ENCODE data around the gene EFS. TPM values are rescaled to one million over a fixed set of nuclear protein-coding genes. Genes with fewer than 3 reads are reported as not detected.

EFS gene
- total RNA-seq, 3 donors from 2014 or later = 15.7 to 24.6 (median 18.0) TPM

DNA sequence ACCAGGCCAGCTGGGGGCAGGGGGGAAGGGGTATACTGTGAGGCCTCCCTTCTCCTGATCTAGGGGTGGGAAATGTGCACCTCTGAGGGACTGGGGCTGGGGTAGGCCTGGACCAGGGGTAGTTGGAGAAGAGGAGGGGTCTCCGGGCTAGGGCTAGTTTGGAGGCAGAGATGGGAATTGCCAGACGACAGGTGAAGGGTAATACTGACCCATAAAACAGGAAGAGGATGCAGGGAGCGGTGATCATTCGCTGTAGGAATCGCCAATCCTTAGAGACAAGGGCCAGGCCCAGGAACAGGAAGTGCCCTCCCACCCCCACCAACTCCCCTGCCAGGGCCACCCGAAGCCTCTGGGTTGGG, 16.7 kb downstream of the EFS start:
- no peaks in the 10 kb centered on the region for H3K9me3 ChIP-seq
- TF ChIP-seq, protein P1, sequence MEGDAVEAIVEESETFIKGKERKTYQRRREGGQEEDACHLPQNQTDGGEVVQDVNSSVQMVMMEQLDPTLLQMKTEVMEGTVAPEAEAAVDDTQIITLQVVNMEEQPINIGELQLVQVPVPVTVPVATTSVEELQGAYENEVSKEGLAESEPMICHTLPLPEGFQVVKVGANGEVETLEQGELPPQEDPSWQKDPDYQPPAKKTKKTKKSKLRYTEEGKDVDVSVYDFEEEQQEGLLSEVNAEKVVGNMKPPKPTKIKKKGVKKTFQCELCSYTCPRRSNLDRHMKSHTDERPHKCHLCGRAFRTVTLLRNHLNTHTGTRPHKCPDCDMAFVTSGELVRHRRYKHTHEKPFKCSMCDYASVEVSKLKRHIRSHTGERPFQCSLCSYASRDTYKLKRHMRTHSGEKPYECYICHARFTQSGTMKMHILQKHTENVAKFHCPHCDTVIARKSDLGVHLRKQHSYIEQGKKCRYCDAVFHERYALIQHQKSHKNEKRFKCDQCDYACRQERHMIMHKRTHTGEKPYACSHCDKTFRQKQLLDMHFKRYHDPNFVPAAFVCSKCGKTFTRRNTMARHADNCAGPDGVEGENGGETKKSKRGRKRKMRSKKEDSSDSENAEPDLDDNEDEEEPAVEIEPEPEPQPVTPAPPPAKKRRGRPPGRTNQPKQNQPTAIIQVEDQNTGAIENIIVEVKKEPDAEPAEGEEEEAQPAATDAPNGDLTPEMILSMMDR (IDR thresholded peaks at IDR 0.05) = no peak
- no peak for TF ChIP-seq POLR2A (IDR thresholded peaks at IDR 0.05)
- TF ChIP-seq POLR2AphosphoS5 (IDR thresholded peaks at IDR 0.05) = no peak
- H3K4me3 ChIP-seq = no peak overlapping the region
- intact Hi-C loops (cut with DNase I; ENCODE audit: low total_unique reads) = no loop called here
- no peaks in the 10 kb centered on the region for H3K4me1 ChIP-seq
- no peaks in the 10 kb centered on the region for H3K36me3 ChIP-seq
- H3K27ac ChIP-seq = no peak overlapping the region
- DNase-seq (ENCODE audit: low spot score in 2 of 2) = no peak
- no peaks in the 10 kb centered on the region for H3K27me3 ChIP-seq

DNA sequence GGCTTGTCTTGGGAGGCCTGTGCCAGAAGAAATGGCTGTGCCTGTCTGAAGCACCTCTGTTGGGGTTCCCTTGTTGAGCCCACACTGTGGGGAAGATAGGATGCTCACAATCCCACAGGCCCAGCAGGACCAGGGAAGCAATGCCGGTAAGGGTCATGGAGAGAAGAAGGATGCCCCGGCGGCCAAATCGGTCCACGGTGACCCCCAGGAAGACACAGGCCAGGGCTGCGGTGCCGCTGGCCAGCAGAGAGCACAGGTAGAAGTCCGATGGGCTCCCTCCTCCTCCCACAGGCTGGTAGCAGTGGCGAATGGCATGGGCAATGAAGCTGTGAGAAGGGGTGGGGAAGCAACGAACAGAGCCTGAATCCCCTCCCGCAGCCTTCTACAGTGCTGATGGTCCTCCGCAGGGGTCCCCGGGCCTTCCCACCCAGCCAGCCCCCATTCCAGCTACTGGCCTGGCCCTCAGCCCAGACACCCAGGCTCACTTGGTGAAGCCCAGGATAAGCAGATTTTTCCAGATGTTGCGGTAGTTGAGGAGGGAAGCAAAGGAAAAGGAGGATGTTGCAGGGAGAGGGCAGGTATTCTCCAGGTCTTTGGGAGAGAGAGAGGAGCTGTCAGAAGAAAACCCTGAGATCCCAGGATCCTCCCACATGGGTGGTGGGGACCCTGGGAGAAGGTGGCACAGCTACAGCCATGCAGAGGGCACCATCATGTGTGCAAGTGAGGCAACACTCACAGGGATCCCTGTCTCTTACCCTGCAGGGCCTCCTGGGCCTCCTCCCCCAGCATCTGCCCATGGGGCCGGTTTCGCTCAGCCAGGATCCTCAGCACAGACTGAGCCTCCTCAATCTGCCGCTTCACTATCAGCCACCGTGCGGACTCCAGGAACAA, 17.3 kb downstream of the EFS start:
- TF ChIP-seq POLR2AphosphoS5 (IDR thresholded peaks at IDR 0.05) (no peak), POLR2A (IDR thresholded peaks at IDR 0.05) (no peak)
- TF ChIP-seq, protein P1 (IDR thresholded peaks at IDR 0.05) = no peak
- H3K4me1 ChIP-seq = no peaks in the 10 kb centered on the region
- H3K9me3 ChIP-seq = no peaks in the 10 kb centered on the region
- H3K27ac ChIP-seq = no peak overlapping the region
- no peak overlapping the region for H3K4me3 ChIP-seq
- no peak for DNase-seq (ENCODE audit: low spot score in 2 of 2)
- intact Hi-C loops (cut with DNase I; ENCODE audit: low total_unique reads) = no loop called here
- H3K27me3 ChIP-seq = no peaks in the 10 kb centered on the region
- no peaks in the 10 kb centered on the region for H3K36me3 ChIP-seq

DNA sequence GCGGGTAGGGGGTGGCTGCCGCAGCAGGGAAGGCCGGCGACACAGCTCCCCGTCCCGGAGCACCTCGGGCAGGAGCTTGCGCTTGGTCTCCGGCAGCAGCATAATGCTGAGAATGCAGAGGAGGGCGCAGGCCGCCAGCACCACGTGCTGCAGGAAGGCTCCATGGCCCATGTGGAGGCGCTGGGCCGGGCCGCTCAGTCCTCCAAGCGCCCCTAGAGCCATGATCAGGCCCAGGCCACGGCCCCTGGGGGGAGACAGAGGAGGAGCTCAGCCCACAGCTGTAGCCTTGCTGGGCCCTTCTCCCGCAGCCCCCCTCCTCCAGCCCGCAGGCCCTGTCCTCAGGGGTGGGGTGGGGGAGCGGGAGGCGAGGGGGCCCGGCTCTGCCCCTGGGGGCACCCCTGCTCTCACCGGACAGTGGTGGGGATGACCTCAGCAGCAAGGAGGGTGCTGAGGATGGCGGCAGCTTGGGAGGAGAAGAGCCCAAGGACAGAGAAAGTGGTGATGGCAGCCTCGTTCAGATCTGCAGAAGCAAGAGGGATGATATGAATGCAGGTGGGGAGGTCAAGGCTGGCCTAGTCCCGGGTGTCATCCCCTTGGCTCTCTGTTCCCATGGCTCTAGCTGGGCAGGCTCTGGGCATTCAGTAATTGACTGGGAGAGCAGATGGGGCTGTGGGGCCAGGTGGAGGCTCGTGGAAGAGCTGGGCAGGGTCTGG, 18.1 kb downstream of the EFS start:
- Histone ChIP-seq H3K4me3 (no peak overlapping the region), H3K4me1 (no peaks in the 10 kb centered on the region), H3K9me3 (no peaks in the 10 kb centered on the region), H3K27ac (no peak overlapping the region), H3K36me3 (no peaks in the 10 kb centered on the region), H3K27me3 (no peaks in the 10 kb centered on the region)
- no peak for DNase-seq (ENCODE audit: low spot score in 2 of 2)
- TF ChIP-seq, protein P1 (IDR thresholded peaks at IDR 0.05) = no peak
- TF ChIP-seq POLR2AphosphoS5 (IDR thresholded peaks at IDR 0.05) (no peak), POLR2A (IDR thresholded peaks at IDR 0.05) (no peak)
- intact Hi-C loops (cut with DNase I; ENCODE audit: low total_unique reads) = no loop called here

DNA sequence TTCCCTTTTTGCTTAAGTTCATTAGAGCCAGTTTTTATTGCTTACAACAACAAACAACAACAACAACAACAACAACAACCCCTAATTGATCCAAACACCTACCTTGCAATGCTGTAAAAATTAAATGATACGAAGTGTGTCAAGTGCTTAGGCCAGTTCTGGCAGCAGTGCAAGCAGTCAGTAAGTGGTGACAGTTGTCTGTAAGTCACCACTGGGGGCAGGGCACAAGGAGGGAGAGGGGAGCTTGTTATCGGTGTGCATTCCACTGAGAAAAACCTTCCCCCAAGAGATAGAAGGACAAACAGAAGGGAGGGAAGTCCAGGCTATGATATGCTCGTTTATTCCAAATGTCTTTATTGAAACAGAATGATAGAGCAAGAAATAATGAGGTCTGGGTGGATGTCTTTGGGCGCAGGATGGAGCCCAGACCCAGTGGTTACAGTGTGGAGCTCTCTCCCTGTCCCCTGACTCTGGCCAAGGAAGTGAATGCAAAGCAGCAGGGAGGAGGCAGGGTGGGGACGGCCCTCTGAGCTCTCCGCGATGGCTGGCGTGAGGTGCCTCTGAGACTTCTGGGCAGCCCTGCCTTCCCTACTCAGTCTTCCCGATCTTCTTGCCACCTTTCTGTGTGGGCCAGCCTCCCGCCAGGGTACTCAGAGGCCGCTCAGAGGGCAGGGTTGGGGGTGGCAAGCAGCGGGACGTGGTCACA, 18.8 kb downstream of the EFS start:
- TF ChIP-seq POLR2AphosphoS5 (IDR thresholded peaks at IDR 0.05) = no peak
- TF ChIP-seq POLR2A (IDR thresholded peaks at IDR 0.05) = no peak
- TF ChIP-seq, protein P1 (IDR thresholded peaks at IDR 0.05) = no peak

More for the DNA sequence above, 18.8 kb downstream of the EFS start:
- intact Hi-C loops (cut with DNase I; ENCODE audit: low total_unique reads) = no loop called here
- Histone ChIP-seq H3K4me3 (no peak overlapping the region), H3K36me3 (no peaks in the 10 kb centered on the region), H3K27ac (no peak overlapping the region), H3K4me1 (no peaks in the 10 kb centered on the region), H3K27me3 (no peaks in the 10 kb centered on the region), H3K9me3 (no peaks in the 10 kb centered on the region)
- no peak for DNase-seq (ENCODE audit: low spot score in 2 of 2)

All from breast epithelium (tissue), 4 donors.